Retina (tissue), 1 donor: ENCODE results near the gene APMAP.
A peak's percentile ranks its signal among the peaks of the same experiment; 100 is the strongest.

ENCODE experiments used
- DNase-seq: peaks from one replicate; pipeline ENCODE4 v3.0.0-alpha.2; 2016

APMAP gene, protein sequence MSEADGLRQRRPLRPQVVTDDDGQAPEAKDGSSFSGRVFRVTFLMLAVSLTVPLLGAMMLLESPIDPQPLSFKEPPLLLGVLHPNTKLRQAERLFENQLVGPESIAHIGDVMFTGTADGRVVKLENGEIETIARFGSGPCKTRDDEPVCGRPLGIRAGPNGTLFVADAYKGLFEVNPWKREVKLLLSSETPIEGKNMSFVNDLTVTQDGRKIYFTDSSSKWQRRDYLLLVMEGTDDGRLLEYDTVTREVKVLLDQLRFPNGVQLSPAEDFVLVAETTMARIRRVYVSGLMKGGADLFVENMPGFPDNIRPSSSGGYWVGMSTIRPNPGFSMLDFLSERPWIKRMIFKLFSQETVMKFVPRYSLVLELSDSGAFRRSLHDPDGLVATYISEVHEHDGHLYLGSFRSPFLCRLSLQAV

DNA sequence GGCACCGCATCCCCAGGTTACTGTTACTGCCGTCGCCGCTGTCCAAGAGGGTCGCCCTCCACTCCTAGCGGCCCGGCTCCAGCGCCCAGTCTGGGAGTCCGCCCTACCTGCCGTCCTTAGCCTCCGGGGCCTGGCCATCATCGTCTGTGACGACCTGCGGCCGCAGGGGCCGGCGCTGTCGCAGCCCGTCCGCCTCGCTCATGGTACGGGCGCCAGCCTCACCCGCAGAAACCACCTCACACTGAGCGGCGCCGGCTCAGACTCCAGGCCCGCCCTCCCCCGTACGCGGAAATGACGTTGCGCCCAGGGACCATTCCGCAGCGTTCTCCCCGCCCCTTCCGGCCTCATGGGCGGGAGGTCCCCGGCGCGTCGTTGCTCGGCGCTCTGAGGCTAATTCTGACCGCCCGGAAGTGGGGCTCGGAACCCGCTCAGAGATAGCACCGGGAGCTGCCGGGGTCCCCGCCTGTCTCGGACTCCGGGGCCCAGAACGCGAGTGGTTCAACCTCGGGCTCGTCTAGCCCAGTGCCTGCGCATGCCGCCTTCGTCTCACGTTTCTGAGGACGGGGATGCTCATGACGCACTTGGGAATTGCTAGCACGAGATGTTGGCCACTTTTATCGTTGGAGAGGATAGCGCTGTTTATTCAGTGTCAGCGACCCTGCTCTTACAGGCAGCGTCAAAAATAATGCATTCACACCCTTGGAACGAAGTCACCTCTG, at the start of gene APMAP:
Gene APMAP, minus strand, starts transcription at position 265 of the 719 bp plus-strand sequence. Its CDS starts 63 bp downstream, at position 202.
- peak; percentile 99 for DNase-seq

DNA sequence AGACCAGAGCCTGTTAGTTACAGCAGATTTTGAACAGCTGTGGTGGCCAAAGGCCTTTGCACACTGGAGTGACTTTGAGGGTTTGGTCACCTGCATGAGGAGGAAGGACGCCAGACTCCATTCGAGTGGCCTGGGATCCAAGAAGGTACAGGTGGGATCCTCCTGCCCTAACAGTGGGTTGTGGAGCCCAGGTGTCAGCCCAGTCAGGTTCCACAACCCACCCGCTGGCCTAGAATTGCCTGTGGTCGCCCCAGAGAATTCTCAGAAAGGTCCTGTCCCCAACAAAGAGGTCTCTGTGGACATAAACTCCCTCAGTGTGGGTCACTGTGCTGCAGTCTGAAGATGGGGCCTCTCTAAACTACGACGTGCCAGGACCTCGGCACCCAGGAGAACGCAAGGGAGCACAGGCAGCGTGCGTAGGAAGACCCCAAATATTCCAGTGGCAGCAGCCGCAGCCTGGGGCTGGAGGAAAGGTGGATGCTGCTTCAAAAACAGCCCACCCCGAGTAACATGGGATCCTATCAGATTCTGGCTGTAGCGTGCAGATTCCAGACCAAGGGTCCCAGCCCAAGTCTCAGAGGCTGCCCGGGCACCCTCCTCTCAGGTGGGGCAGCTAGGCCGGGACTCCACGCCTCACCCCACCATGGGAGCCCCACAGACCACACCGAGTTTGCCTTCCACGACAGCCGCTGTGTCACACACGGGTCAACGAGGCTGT, 49.4 kb upstream of the APMAP start:
- no peak for DNase-seq

DNA sequence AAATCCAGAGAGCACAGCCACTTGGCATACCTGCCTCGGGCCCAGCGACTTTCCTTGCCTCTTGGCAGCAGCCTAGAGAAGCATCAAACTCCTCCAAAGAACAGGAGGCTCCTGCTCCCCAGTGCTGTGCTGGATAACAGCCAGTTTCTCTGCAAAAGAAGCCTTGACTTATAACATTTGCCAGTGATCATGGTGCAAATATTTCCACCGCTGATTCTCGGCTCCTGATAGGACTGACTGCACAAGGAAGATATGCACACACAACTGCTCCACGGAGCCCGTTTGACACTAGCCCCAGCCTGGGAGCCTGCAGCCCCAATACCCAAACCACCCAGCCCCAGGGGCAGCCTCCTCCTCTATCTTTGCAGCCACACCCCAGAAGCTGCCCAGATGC, 47.9 kb upstream of the APMAP start:
- no peak for DNase-seq

- DNase-seq = no peak
These were observed 47.3 kb upstream of the APMAP start for GRCh38 chr20:25039697-25040437.

DNA sequence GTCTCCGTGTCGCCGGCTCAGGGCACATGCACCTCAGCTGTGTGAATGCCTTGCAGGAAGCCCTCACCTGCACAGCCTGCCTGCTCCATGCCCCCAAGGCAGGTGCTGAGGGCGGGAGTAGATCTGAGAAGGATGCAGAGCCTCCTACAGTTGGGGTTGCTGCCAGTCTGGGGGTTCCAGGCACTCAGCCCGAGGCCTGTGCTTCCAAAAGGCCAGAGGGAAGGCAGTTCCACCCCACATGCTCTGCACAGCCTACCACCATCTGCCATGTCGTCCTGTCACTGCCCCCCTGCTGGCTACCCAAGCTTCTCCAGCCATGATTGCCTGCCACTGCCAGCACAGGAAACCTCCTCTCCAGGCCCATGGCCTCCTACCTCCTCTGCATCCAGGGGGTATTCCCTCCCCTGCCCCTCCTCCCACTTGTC, 46.1 kb upstream of the APMAP start:
- no peak for DNase-seq

DNA sequence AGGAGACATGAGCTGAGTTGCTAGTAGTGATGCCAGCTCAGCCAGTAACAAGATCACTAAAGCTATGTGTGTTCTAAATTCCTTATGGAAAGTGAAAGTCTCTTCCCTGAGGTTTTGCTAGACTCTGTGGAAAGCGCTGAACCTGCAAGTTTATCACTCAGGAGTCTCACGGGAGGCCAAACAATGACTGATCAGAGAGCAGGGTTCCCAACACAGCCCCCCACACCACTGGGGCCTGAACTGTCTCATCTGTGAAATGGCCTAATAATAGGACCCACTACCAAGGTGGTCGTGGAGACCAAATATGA, 45.5 kb upstream of the APMAP start:
- no peak for DNase-seq

- no peak for DNase-seq
These were observed 44.9 kb upstream of the APMAP start for GRCh38 chr20:25037288-25038102.

GRCh38 chr20:25036331-25036936, 43.9 kb upstream of the APMAP start:
- no peak for DNase-seq

DNA sequence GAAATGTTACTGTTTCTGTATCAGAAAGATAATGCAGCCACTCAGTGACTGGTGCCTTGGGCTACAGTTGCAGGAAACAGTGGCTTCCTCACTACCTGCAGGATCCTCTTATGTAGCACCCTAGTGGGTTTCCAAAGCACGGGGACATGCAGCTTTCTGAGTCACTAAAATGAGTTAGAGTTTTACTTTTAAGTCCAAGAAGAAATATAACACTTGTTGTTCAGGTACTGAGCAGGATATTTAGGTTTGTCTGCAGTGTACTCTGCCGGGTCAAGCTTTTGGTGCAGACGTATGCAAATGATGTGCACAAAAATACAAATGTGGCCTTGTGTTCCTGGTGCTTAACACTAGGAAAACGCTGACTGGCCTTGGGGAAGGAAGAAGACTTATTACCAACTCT, 43.4 kb upstream of the APMAP start:
- DNase-seq = no peak

GRCh38 chr20:25033924-25034300, 41.4 kb upstream of the APMAP start:
- DNase-seq = no peak

DNA sequence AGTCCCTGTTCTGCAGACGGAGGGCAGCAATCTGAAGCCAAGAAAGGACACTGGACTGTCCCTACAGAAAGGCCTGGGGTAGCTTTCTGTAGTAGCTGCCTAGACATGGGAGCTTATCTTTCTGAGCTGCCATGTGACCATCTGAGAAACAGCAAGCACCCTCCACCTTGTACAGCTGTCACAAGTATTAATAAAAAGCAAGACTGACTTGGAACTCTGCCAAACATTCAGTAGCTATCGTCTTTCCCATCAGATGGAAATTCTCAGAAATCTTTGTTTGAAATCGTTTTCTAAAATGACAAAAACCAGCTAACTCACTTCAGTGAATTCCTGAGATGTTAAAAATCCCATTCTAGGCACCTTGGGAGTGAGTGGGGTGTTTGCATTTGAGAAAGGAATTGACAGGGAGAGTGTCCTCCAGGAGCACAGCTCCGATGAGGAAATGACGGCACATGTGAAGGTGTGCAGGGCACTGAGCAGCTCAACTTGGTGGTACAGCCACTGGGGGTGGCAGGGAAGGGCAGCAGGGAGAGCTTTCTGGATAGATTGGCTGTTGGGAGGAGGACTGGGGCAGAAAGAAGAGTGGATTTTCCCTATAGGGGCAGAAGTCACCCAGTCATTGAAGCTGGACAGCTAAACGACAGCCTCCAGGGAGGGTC, 40.8 kb upstream of the APMAP start:
- DNase-seq = no peak

DNA sequence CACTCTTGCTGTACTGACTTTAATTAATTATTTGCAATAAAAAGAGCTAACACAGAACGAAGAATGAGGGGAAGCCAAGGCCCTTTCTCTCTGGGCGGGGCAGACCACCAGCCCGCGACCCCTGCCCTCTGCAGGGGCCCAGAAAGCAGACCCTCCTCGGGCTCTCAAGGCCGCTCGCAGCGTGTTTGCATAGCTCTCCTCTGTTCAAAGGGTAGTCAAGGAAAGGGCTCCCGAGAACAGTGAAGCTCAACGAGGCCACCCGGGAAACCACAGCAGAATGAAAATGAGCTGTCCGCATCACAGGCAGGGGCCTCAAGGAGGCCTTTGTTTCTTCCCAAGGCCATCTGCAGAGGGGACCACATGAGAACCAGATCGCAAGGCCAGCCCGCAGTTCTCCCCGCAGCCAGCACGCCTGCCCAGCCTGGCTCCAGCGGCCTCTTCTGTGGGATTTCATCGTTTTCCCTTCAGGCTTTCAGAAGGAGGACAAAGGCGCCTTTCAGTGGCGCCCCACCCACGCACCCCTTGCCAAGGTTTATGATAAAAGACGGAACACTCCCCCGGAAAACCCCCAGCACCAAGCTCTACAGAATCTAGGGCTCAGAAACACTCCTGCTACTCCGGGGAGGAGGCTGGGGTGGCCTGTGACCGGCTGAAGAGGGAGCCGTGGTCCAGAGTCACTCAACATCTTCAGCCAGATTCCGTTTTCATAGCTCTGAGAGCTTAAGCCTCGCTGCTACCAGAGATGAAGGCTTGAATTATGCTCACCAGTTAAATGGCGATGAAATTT, 40.1 kb upstream of the APMAP start:
- peak; percentile 76 for DNase-seq

- no peak for DNase-seq
These were observed 39.5 kb upstream of the APMAP start for GRCh38 chr20:25032065-25032477.

- DNase-seq = no peak
These were observed 38.7 kb upstream of the APMAP start for GRCh38 chr20:25031241-25031640.

GRCh38 chr20:25030649-25031207, 38.2 kb upstream of the APMAP start:
- no peak for DNase-seq

DNA sequence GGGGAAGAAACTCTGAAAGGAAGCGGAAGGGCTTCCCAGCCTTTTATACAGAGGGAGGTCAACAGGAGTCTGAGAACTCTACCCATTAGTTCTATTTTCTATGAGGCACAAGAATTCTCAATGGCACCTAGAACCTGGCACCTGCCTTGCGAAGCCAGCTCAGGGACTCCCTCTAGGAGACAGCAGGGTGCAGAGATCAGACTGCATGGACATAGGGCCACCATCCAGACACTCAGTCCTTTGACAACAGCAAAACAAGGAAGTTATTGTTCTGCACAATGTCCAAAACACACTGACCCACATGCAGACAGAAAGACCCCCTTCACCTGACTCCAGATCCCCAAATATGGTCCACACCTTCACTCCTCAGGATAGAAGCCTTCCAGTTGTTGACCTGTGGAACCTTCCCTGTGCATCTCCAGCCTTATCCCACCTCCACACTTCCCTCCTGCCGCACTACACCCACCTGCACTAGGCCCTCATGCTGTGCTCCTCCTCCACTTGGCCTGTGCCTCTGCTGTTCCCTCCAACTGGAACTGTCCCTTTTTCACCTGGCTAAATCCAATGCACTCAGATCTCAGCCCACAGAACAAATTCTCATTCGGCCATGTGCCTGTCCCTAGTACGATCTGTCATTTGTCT, 37.6 kb upstream of the APMAP start:
- no peak for DNase-seq

- no peak for DNase-seq
These were observed 33.5 kb upstream of the APMAP start for GRCh38 chr20:25025986-25026605.

DNA sequence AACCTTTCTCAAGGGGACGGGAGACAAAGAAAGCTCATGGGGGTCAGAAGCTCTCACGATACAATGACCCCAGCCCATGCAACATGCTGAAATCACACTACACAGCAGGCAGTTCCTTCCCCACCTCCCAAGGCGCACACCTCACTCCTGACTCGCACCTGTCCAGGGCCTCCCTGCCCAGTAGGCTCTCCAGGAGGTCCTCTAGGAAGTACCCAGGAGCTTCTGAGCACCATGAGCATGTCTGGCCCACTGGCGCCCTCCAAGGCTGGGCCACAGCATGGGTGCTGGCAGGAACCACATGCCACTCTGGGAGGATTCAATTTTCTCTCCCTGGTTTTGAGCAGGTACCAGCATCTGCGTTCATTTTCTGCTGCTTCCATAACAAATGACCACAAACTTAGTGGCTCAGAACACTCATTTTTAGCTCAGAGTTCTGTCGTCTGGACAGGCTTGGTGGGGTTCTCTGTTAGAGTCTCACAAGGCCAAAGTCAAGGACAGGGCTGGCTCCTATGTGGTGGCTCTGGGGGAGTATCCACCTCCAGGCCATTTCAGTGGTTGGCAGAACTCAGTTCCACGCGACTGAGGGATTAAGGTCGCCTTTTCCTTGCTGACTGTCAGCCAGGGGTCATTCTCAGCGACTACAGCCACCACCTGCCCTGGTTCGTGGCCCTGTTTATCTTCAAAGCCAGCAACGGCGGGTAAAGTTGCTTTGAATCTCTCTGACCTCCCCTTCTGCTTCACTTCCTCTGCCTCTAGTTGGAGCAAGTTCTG, 32.7 kb upstream of the APMAP start:
- DNase-seq = no peak
